ENCODE data around the gene CDH13.

The CDH13 gene

DNA sequence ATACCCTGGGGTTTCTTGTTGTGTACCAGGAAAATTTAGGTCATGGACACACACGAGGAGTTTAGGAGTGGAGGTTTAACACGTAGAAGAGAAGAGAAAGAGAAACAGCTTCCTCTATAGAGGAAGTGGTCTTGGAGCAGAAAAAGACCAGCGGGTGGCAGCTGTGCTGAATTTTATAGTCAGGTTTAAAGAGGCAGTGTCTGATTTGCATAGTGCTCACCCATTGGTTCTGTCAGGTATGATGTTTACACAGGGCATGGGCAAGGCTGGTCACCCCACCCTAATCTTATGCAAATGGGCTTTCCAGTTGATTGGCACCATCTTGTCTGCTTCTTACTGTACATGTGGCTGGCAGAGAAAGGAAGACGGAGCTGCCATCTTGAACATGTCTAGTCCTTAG is 309.0 kb downstream of the CDH13 start:
- Histone ChIP-seq H3K4me1 (ENCODE audit: control insufficient read depth in 5 of 5, insufficient read depth in 5 of 5, low read length in 5 of 5) (peaks cover 0 to 2% (median 0%) of the 10 kb centered on the region in 5 donors), H3K9ac (ENCODE audit: low read length in 5 of 5) (no peak overlapping the region), H3K27ac (ENCODE audit: low read depth, low read length) (no peak overlapping the region), H3K27me3 (ENCODE audit: control insufficient read depth in 5 of 5, insufficient read depth in 4 of 5, low read length in 5 of 5) (peaks cover 0 to 3% (median 0%) of the 10 kb centered on the region in 5 donors), H3K4me3 (ENCODE audit: low read depth in 1 of 5, low read length in 5 of 5) (no peak overlapping the region), H3K36me3 (ENCODE audit: control insufficient read depth in 5 of 5, insufficient read depth in 5 of 5, low read length in 5 of 5) (no peaks in the 10 kb centered on the region), H3K9me3 (ENCODE audit: control insufficient read depth in 5 of 5, low read length in 5 of 5) (peaks cover 0 to 15% (median 0%) of the 10 kb centered on the region in 5 donors)

- no peak overlapping the region for H3K4me3 ChIP-seq (ENCODE audit: low read depth in 1 of 5, low read length in 5 of 5)
- H3K36me3 ChIP-seq (ENCODE audit: control insufficient read depth in 5 of 5, insufficient read depth in 5 of 5, low read length in 5 of 5) = no peaks in the 10 kb centered on the region
- peaks cover 0 to 2% (median 0%) of the 10 kb centered on the region in 5 donors for H3K4me1 ChIP-seq (ENCODE audit: control insufficient read depth in 5 of 5, insufficient read depth in 5 of 5, low read length in 5 of 5)
- peaks cover 0 to 3% (median 0%) of the 10 kb centered on the region in 5 donors for H3K27me3 ChIP-seq (ENCODE audit: control insufficient read depth in 5 of 5, insufficient read depth in 4 of 5, low read length in 5 of 5)
- no peak overlapping the region for H3K27ac ChIP-seq (ENCODE audit: low read depth, low read length)
- H3K9ac ChIP-seq (ENCODE audit: low read length in 5 of 5) = peak overlapping the region in 1 of 5 donors; percentile 44
- H3K9me3 ChIP-seq (ENCODE audit: control insufficient read depth in 5 of 5, low read length in 5 of 5) = peaks cover 0 to 15% (median 0%) of the 10 kb centered on the region in 5 donors
Observed at GRCh38 chr16:82936941-82937551, 310.3 kb downstream of the CDH13 start.

GRCh38 chr16:82937926-82938520 is 311.3 kb downstream of the CDH13 start:
- Histone ChIP-seq H3K4me3 (ENCODE audit: low read depth in 1 of 5, low read length in 5 of 5) (no peak overlapping the region), H3K36me3 (ENCODE audit: control insufficient read depth in 5 of 5, insufficient read depth in 5 of 5, low read length in 5 of 5) (no peaks in the 10 kb centered on the region), H3K27me3 (ENCODE audit: control insufficient read depth in 5 of 5, insufficient read depth in 4 of 5, low read length in 5 of 5) (peaks cover 0 to 3% (median 0%) of the 10 kb centered on the region in 5 donors), H3K27ac (ENCODE audit: low read depth, low read length) (no peak overlapping the region), H3K4me1 (ENCODE audit: control insufficient read depth in 5 of 5, insufficient read depth in 5 of 5, low read length in 5 of 5) (peaks cover 0 to 2% (median 0%) of the 10 kb centered on the region in 5 donors), H3K9ac (ENCODE audit: low read length in 5 of 5) (no peak overlapping the region), H3K9me3 (ENCODE audit: control insufficient read depth in 5 of 5, low read length in 5 of 5) (peaks cover 0 to 14% (median 0%) of the 10 kb centered on the region in 5 donors)

DNA sequence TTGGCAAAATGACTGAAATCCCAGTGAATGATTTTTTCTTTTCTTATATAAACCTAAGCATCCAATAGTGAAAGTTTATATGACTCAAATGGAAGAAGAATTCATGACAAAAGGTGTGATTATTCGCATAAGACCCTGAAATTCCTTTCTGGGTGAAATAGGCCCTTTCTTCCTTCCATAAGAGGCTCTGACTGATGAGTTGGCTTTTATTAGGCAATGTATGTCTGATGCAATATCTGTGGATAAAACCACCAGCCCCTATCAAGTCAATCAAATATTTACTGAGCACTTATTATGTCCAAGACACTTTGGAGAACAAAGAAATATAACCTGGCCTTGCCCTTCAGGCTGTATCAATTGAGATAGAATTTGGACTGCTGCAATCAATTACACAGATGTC is 316.6 kb downstream of the CDH13 start:
- Histone ChIP-seq H3K9ac (ENCODE audit: low read length in 5 of 5) (no peak overlapping the region), H3K36me3 (ENCODE audit: control insufficient read depth in 5 of 5, insufficient read depth in 5 of 5, low read length in 5 of 5) (no peaks in the 10 kb centered on the region), H3K27me3 (ENCODE audit: control insufficient read depth in 5 of 5, insufficient read depth in 4 of 5, low read length in 5 of 5) (no peaks in the 10 kb centered on the region), H3K4me1 (ENCODE audit: control insufficient read depth in 5 of 5, insufficient read depth in 5 of 5, low read length in 5 of 5) (peaks cover 0 to 6% (median 5%) of the 10 kb centered on the region in 5 donors), H3K4me3 (ENCODE audit: low read depth in 1 of 5, low read length in 5 of 5) (no peak overlapping the region), H3K27ac (ENCODE audit: low read depth, low read length) (no peak overlapping the region), H3K9me3 (ENCODE audit: control insufficient read depth in 5 of 5, low read length in 5 of 5) (no peaks in the 10 kb centered on the region)

GRCh38 chr16:82945420-82946101 is 318.8 kb downstream of the CDH13 start:
- Histone ChIP-seq H3K4me3 (ENCODE audit: low read depth in 1 of 5, low read length in 5 of 5) (no peak overlapping the region), H3K9ac (ENCODE audit: low read length in 5 of 5) (no peak overlapping the region), H3K4me1 (ENCODE audit: control insufficient read depth in 5 of 5, insufficient read depth in 5 of 5, low read length in 5 of 5) (peaks cover 0 to 6% (median 5%) of the 10 kb centered on the region in 5 donors), H3K9me3 (ENCODE audit: control insufficient read depth in 5 of 5, low read length in 5 of 5) (no peaks in the 10 kb centered on the region), H3K27ac (ENCODE audit: low read depth, low read length) (no peak overlapping the region), H3K27me3 (ENCODE audit: control insufficient read depth in 5 of 5, insufficient read depth in 4 of 5, low read length in 5 of 5) (no peaks in the 10 kb centered on the region), H3K36me3 (ENCODE audit: control insufficient read depth in 5 of 5, insufficient read depth in 5 of 5, low read length in 5 of 5) (no peaks in the 10 kb centered on the region)

DNA sequence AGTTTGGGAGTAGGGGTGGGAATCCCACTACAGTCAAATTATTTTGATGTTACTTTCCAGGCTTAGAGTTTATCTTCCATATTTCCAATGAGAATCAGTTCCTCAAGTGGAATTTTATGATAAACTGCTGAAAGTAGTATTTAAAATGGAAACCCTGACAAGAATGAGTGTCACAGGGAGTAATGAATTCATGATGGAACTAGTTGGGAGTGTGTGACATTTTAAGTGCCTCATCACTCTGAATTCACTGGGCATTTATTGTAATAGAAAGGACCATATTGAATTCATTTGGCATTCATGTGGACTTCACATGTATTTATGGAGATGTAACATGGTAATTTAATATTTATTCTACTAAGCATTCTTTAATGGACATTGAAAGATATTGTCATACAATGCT is 320.9 kb downstream of the CDH13 start:
- no peak overlapping the region for H3K4me3 ChIP-seq (ENCODE audit: low read depth in 1 of 5, low read length in 5 of 5)
- no peak overlapping the region for H3K27ac ChIP-seq (ENCODE audit: low read depth, low read length)
- no peaks in the 10 kb centered on the region for H3K9me3 ChIP-seq (ENCODE audit: control insufficient read depth in 5 of 5, low read length in 5 of 5)
- no peaks in the 10 kb centered on the region for H3K36me3 ChIP-seq (ENCODE audit: control insufficient read depth in 5 of 5, insufficient read depth in 5 of 5, low read length in 5 of 5)
- H3K9ac ChIP-seq (ENCODE audit: low read length in 5 of 5) = no peak overlapping the region
- peaks cover 0 to 6% (median 5%) of the 10 kb centered on the region in 5 donors for H3K4me1 ChIP-seq (ENCODE audit: control insufficient read depth in 5 of 5, insufficient read depth in 5 of 5, low read length in 5 of 5)
- no peaks in the 10 kb centered on the region for H3K27me3 ChIP-seq (ENCODE audit: control insufficient read depth in 5 of 5, insufficient read depth in 4 of 5, low read length in 5 of 5)

DNA sequence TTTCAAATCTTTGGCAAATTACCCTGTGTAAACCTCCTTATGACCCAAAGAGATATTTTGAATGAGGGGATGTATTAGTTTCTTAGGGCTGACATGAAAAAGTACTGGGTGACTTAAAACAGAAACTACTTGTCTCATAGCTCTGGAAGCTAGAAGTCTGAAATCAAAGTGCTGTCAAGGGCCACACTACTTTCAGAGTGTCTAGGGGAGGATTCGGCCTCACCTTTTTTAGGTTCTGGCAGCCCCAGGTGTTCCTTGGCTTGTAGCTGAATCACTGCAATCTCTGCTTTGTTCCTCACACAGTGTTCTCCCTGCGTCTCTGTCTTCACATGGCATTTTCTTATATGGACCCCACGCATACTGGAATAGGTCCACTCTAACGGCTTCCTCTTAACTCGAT is 322.2 kb downstream of the CDH13 start:
- no peaks in the 10 kb centered on the region for H3K27me3 ChIP-seq (ENCODE audit: control insufficient read depth in 5 of 5, insufficient read depth in 4 of 5, low read length in 5 of 5)
- peaks cover 0 to 6% (median 4%) of the 10 kb centered on the region in 5 donors for H3K4me1 ChIP-seq (ENCODE audit: control insufficient read depth in 5 of 5, insufficient read depth in 5 of 5, low read length in 5 of 5)
- H3K4me3 ChIP-seq (ENCODE audit: low read depth in 1 of 5, low read length in 5 of 5) = no peak overlapping the region

DNA sequence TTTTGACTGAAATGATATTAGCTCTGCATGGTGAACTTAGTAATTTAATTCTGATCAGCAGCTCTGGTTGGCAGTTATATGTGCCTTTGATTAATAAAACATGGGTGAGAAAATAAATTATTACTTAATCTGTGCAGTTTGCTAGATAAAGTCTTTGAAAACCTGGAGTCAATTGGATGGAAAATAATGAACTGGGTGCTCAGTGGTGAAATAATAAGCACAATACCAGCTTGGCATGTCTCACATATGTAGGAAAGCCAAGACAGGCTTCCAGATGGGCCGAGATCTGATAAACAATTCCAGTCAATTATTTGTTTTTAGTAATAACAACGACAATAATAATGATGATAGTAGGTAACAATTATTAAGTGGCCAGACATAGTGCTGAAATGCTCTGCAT is 326.7 kb downstream of the CDH13 start:
- no peak overlapping the region for H3K9ac ChIP-seq (ENCODE audit: low read length in 5 of 5)
- H3K4me1 ChIP-seq (ENCODE audit: control insufficient read depth in 5 of 5, insufficient read depth in 5 of 5, low read length in 5 of 5) = no peaks in the 10 kb centered on the region
- H3K9me3 ChIP-seq (ENCODE audit: control insufficient read depth in 5 of 5, low read length in 5 of 5) = no peaks in the 10 kb centered on the region
- no peaks in the 10 kb centered on the region for H3K36me3 ChIP-seq (ENCODE audit: control insufficient read depth in 5 of 5, insufficient read depth in 5 of 5, low read length in 5 of 5)
- no peak overlapping the region for H3K27ac ChIP-seq (ENCODE audit: low read depth, low read length)
- H3K27me3 ChIP-seq (ENCODE audit: control insufficient read depth in 5 of 5, insufficient read depth in 4 of 5, low read length in 5 of 5) = no peaks in the 10 kb centered on the region
- no peak overlapping the region for H3K4me3 ChIP-seq (ENCODE audit: low read depth in 1 of 5, low read length in 5 of 5)

More for the DNA sequence above, 322.2 kb downstream of the CDH13 start:
- Histone ChIP-seq H3K27ac (ENCODE audit: low read depth, low read length) (no peak overlapping the region), H3K9me3 (ENCODE audit: control insufficient read depth in 5 of 5, low read length in 5 of 5) (no peaks in the 10 kb centered on the region), H3K9ac (ENCODE audit: low read length in 5 of 5) (no peak overlapping the region), H3K36me3 (ENCODE audit: control insufficient read depth in 5 of 5, insufficient read depth in 5 of 5, low read length in 5 of 5) (no peaks in the 10 kb centered on the region)

DNA sequence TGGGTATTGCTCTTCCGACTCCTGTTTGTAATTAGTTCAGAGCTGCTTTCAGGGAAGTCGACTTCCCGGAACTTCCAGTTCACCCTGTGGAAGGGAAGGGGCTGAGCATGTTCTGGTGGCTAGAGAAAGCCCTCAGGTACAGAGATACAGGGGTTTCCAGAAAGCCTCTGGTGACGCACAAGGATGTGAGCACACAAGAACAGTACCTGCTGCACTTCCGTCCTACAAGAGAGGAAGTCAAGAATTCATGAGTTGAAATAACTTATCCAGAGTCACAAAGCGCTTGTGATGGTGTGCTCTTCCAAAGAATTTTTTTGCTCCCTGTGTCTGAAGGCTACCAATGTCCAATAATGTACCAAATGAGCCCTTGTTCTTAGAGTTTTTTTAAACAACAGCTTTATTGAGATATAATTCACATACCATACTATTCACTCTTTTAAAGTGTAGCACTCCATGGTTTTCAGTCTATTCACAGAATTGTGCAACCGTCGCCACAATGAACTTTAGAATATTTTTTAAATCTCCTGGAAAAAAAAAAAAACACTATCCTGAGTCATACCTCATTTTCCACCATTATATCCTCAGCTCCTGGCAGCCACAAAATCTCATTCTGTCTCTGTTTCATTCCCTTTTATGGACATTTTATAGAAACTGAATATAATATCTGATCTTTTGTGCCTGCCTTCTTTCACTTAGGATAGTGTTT is 327.6 kb downstream of the CDH13 start:
- no peak overlapping the region for H3K4me3 ChIP-seq (ENCODE audit: low read depth in 1 of 5, low read length in 5 of 5)
- H3K27ac ChIP-seq (ENCODE audit: low read depth, low read length) = no peak overlapping the region
- no peaks in the 10 kb centered on the region for H3K27me3 ChIP-seq (ENCODE audit: control insufficient read depth in 5 of 5, insufficient read depth in 4 of 5, low read length in 5 of 5)
- H3K4me1 ChIP-seq (ENCODE audit: control insufficient read depth in 5 of 5, insufficient read depth in 5 of 5, low read length in 5 of 5) = no peaks in the 10 kb centered on the region
- no peaks in the 10 kb centered on the region for H3K36me3 ChIP-seq (ENCODE audit: control insufficient read depth in 5 of 5, insufficient read depth in 5 of 5, low read length in 5 of 5)
- H3K9me3 ChIP-seq (ENCODE audit: control insufficient read depth in 5 of 5, low read length in 5 of 5) = no peaks in the 10 kb centered on the region
- H3K9ac ChIP-seq (ENCODE audit: low read length in 5 of 5) = no peak overlapping the region
